Umbilical cord (tissue), 2 donors: Measurements from ENCODE around the gene TMEM167A. TPM values are rescaled to one million over a fixed set of nuclear protein-coding genes. Genes with fewer than 3 reads are reported as not detected.
"Not testable (repeated sequence)": the region's sequence is repeated elsewhere in the genome, so short reads cannot be mapped to it uniquely, and the experiment has no call there.

Source experiments
- DNase-seq: peaks from one replicate; pipeline ENCODE4 v3.0.0-alpha.2; 2015; ENCODE audit warnings: low spot score
- total RNA-seq: library from RNA; depleted of rRNA; stranded (reverse); fragments of >200 nt; gene quantifications from one replicate; pipeline ENCODE4 v1.2.3, GENCODE V29; 2014; ENCODE audit warnings: low replicate concordance; ENCODE audit not compliant: insufficient read depth

The TMEM167A gene
- total RNA-seq, 1 donor from 2014 or later: 99.2 TPM

- DNase-seq: no peak
These were observed 13.0 kb upstream of the TMEM167A start for GRCh38 chr5:83090169-83090568.

GRCh38 chr5:83085106-83085505 is 7.9 kb upstream of the TMEM167A start:
- DNase-seq: no peak

- DNase-seq: no peak
These were observed 7.1 kb upstream of the TMEM167A start for GRCh38 chr5:83084336-83084735.

GRCh38 chr5:83082750-83083149 is 5.6 kb upstream of the TMEM167A start:
- DNase-seq: no peak

- no peak for DNase-seq
These were observed 568 bp upstream of the TMEM167A start for GRCh38 chr5:83077662-83078261.

GRCh38 chr5:83072966-83073365 is 4.2 kb downstream of the TMEM167A start:
- no peak for DNase-seq

GRCh38 chr5:83071286-83072051 is 5.7 kb downstream of the TMEM167A start:
- DNase-seq: no peak

GRCh38 chr5:83069096-83069799 is 7.9 kb downstream of the TMEM167A start:
- no peak for DNase-seq

GRCh38 chr5:83067377-83067776 is 9.8 kb downstream of the TMEM167A start:
- DNase-seq: not testable (repeated sequence)

GRCh38 chr5:83066548-83067110 is 10.6 kb downstream of the TMEM167A start:
- DNase-seq: no peak

- DNase-seq: no peak
These were observed 17.9 kb downstream of the TMEM167A start for GRCh38 chr5:83059341-83059740.

- DNase-seq: peak; percentile 79
These were observed 18.5 kb downstream of the TMEM167A start for GRCh38 chr5:83058726-83059125.

- no peak for DNase-seq
These were observed 22.0 kb downstream of the TMEM167A start for GRCh38 chr5:83055166-83055565.

GRCh38 chr5:83050723-83051340 is 26.4 kb downstream of the TMEM167A start:
- no peak for DNase-seq

GRCh38 chr5:83049370-83049885 is 27.8 kb downstream of the TMEM167A start:
- DNase-seq: no peak

GRCh38 chr5:83048811-83049210 is 28.4 kb downstream of the TMEM167A start:
- no peak for DNase-seq

- no peak for DNase-seq
These were observed 28.9 kb downstream of the TMEM167A start for GRCh38 chr5:83048277-83048676.

GRCh38 chr5:83044926-83045325 is 32.3 kb downstream of the TMEM167A start:
- peak; percentile 73 for DNase-seq

- DNase-seq: no peak
These were observed 34.7 kb downstream of the TMEM167A start for GRCh38 chr5:83042507-83042906.

- DNase-seq: no peak
These were observed 38.3 kb downstream of the TMEM167A start for GRCh38 chr5:83038924-83039323.

- DNase-seq: no peak
These were observed 40.1 kb downstream of the TMEM167A start for GRCh38 chr5:83036991-83037575.
